NCI-H524 treated with DMSO at 0.1 percent for 48 hours (cell line): Measurements from ENCODE around the gene PDLIM5.

Experiments used
- DNase-seq: peaks from one replicate; lab custom pipeline; 2025; lab: John Stamatoyannopoulos, UW

The PDLIM5 gene

GRCh38 chr4:94426783-94427182 is 25.0 kb upstream of the PDLIM5 start:
- no peak for DNase-seq

GRCh38 chr4:94428884-94429283 is 22.9 kb upstream of the PDLIM5 start:
- DNase-seq = no peak

GRCh38 chr4:94430406-94430805 is 21.3 kb upstream of the PDLIM5 start:
- DNase-seq = no peak

- no peak for DNase-seq
Measured at GRCh38 chr4:94431388-94431787, 20.4 kb upstream of the PDLIM5 start.

GRCh38 chr4:94434505-94434904 is 17.2 kb upstream of the PDLIM5 start:
- no peak for DNase-seq

GRCh38 chr4:94435874-94436273 is 15.9 kb upstream of the PDLIM5 start:
- DNase-seq = no peak

GRCh38 chr4:94436512-94436911 is 15.2 kb upstream of the PDLIM5 start:
- DNase-seq = no peak

- DNase-seq = no peak
Measured at GRCh38 chr4:94439606-94440005, 12.1 kb upstream of the PDLIM5 start.

GRCh38 chr4:94441838-94442237 is 9.9 kb upstream of the PDLIM5 start:
- no peak for DNase-seq

- DNase-seq = no peak
Measured at GRCh38 chr4:94442251-94442650, 9.5 kb upstream of the PDLIM5 start.

GRCh38 chr4:94446386-94446785 is 5.4 kb upstream of the PDLIM5 start:
- DNase-seq = no peak

- DNase-seq = no peak
Measured at GRCh38 chr4:94447754-94448411, 3.9 kb upstream of the PDLIM5 start.

- no peak for DNase-seq
Measured at GRCh38 chr4:94448815-94449375, 2.8 kb upstream of the PDLIM5 start.

- no peak for DNase-seq
Measured at GRCh38 chr4:94451051-94451694, 569 bp upstream of the PDLIM5 start.

GRCh38 chr4:94452476-94453371 is 982 bp downstream of the PDLIM5 start:
- no peak for DNase-seq

GRCh38 chr4:94453391-94453963 is 1.7 kb downstream of the PDLIM5 start:
- DNase-seq = no peak

- DNase-seq = no peak
Measured at GRCh38 chr4:94454405-94454804, 2.7 kb downstream of the PDLIM5 start.

GRCh38 chr4:94455081-94455480 is 3.3 kb downstream of the PDLIM5 start:
- DNase-seq = no peak

- no peak for DNase-seq
Measured at GRCh38 chr4:94457692-94458106, 6.0 kb downstream of the PDLIM5 start.

- DNase-seq = no peak
Measured at GRCh38 chr4:94458682-94459081, 6.9 kb downstream of the PDLIM5 start.

GRCh38 chr4:94459462-94460161 is 7.9 kb downstream of the PDLIM5 start:
- DNase-seq = no peak

- no peak for DNase-seq
Measured at GRCh38 chr4:94461506-94461905, 9.8 kb downstream of the PDLIM5 start.
